GM12878 (cell line): ENCODE measurements around the gene BAAT. TPM values are rescaled to one million over a fixed set of nuclear protein-coding genes. Genes with fewer than 3 reads are reported as not detected.

ENCODE experiments used
- ATAC-seq: fragments of 200-7000 bp; cut with Tn5 transposase; 3 replicates; pipeline ENCODE4 v1.9.1; 2020; ENCODE audit warnings: mild to moderate bottlenecking, moderate library complexity
- BruUV-seq: library from RNA; stranded (reverse); fragments of 400-500 nt; replicated peaks from 2 replicates; lab custom pipeline; 2021; lab: Mats Ljungman, UMichigan
- CTCF ChIA-PET: fragments of 300-600 bp; sonication (Branson Sonifier 250); formaldehyde crosslinking; extraction: SDS; loops from one replicate; lab custom pipeline; 2021; ENCODE audit warnings: inconsistent platforms; lab: Yijun Ruan, JAX
- POLR2A ChIA-PET: fragments of 350-600 bp; formaldehyde crosslinking; extraction: SDS; loops from one replicate; lab custom pipeline; 2021; ENCODE audit warnings: inconsistent platforms; lab: Charles Lee
- RAD21 ChIA-PET: fragments of 300-600 bp; sonication (Branson Sonifier 250); formaldehyde crosslinking; loops from one replicate; lab custom pipeline; 2023; ENCODE audit warnings: antibody characterized with exemption; ENCODE audit not compliant: unreplicated experiment; lab: Charles Lee
- SMC1A ChIA-PET: fragments of 300-600 bp; sonication (Branson Sonifier 250); formaldehyde crosslinking; loops from one replicate; lab custom pipeline; 2023; ENCODE audit not compliant: unreplicated experiment, uncharacterized antibody; lab: Charles Lee
- DNase-seq: peaks from one replicate; pipeline ENCODE4 v3.0.0-alpha.2; 2011; ENCODE audit warnings: low read depth, low spot score
- FAIRE-seq: peaks from 3 replicates; lab custom pipeline; 2011; peaks lifted over from hg19 to GRCh38; lab: Jason Lieb, UNC
- H2AFZ ChIP-seq: 2 replicates; pipeline ENCODE4 v1.6.0; 2011; ENCODE audit warnings: low read depth, low read length, control low read depth; ENCODE audit not compliant: control insufficient read depth
- H3K27ac ChIP-seq: 2 replicates; pipeline ENCODE4 v1.5.1; 2011; ENCODE audit warnings: control low read depth; ENCODE audit not compliant: control insufficient read depth, insufficient read depth
- H3K27me3 ChIP-seq, 2 experiments: replicated peaks in 1 of 2; 2 replicates each; pipeline versions ENCODE4 v1.6.0 to v1.6.1; 2011; ENCODE audit warnings: low read length in 1 of 2; ENCODE audit not compliant: control insufficient read depth in 2 of 2, insufficient read depth in 2 of 2
- H3K36me3 ChIP-seq, 2 experiments: 2 replicates each; pipeline ENCODE4 v1.5.1; 2011; ENCODE audit warnings: low read length in 1 of 2; ENCODE audit not compliant: control insufficient read depth in 2 of 2, insufficient read depth in 2 of 2
- H3K4me1 ChIP-seq: 2 replicates; pipeline ENCODE4 v1.6.1; 2011; ENCODE audit warnings: mild to moderate bottlenecking, low read length, moderate library complexity, mixed read lengths; ENCODE audit not compliant: control insufficient read depth, insufficient read depth
- H3K4me2 ChIP-seq: 2 replicates; pipeline ENCODE4 v1.6.0; 2011; ENCODE audit warnings: control low read depth; ENCODE audit not compliant: control insufficient read depth, insufficient read depth
- H3K4me3 ChIP-seq: fragments of 200-600 bp; sonication (generic); 2 replicates; pipeline ENCODE4 v1.5.1; 2016
- H3K79me2 ChIP-seq: 2 replicates; pipeline ENCODE4 v1.6.0; 2011; ENCODE audit warnings: low read length; ENCODE audit not compliant: control insufficient read depth, insufficient read depth
- H3K9ac ChIP-seq: 2 replicates; pipeline ENCODE4 v1.8.0; 2011; ENCODE audit warnings: low read length, control low read depth, mixed read lengths; ENCODE audit not compliant: control insufficient read depth, insufficient read depth
- H3K9me3 ChIP-seq: replicated peaks from 3 replicates; pipeline ENCODE4 v1.5.1; 2011; ENCODE audit warnings: mild to moderate bottlenecking, low read length; ENCODE audit not compliant: control insufficient read depth, insufficient read depth
- H4K20me1 ChIP-seq: 2 replicates; pipeline ENCODE4 v1.6.0; 2011; ENCODE audit not compliant: control insufficient read depth, insufficient read depth
- BRCA1 ChIP-seq: IDR thresholded peaks from 2 replicates; pipeline ENCODE4 v1.6.1; 2011; ENCODE audit warnings: low read depth, low read length, improper control_type of control experiment
- FOXM1 ChIP-seq: IDR thresholded peaks from 2 replicates; pipeline ENCODE4 v1.6.1; 2012; ENCODE audit warnings: low read depth, mild to moderate bottlenecking, inconsistent platforms, low read length, moderate library complexity
- GATAD2B ChIP-seq: fragments of 450-650 bp; conservative IDR thresholded peaks from 2 replicates; pipeline ENCODE4 v1.6.1; 2017; ENCODE audit warnings: low read depth, mild to moderate bottlenecking, moderate library complexity
- HDAC2 ChIP-seq: fragments of 200-600 bp; sonication (generic); IDR thresholded peaks from 2 replicates; pipeline ENCODE4 v1.6.1; 2017
- HSF1 ChIP-seq: fragments of 150-350 bp; IDR thresholded peaks from 2 replicates; pipeline ENCODE4 v1.6.1; 2014; ENCODE audit warnings: mild to moderate bottlenecking, low read depth, low read length
- PAX5 ChIP-seq: IDR thresholded peaks from 2 replicates; pipeline ENCODE4 v1.6.1; 2011; ENCODE audit warnings: low read depth, low read length, borderline replicate concordance
- PKNOX1 ChIP-seq: fragments of 450-650 bp; IDR thresholded peaks from 2 replicates; pipeline ENCODE4 v1.6.1; 2016; ENCODE audit warnings: mild to moderate bottlenecking
- REST ChIP-seq: IDR thresholded peaks from 2 replicates; pipeline ENCODE4 v1.6.1; 2012; ENCODE audit warnings: mild to moderate bottlenecking, low read depth, low read length
- TCF3 ChIP-seq: IDR thresholded peaks from 2 replicates; pipeline ENCODE4 v1.6.1; 2012; ENCODE audit warnings: low read depth, mild to moderate bottlenecking, low read length, borderline replicate concordance; ENCODE audit not compliant: insufficient read depth
- ZBED1 ChIP-seq: IDR thresholded peaks from 2 replicates; pipeline ENCODE4 v1.6.1; 2016; ENCODE audit warnings: borderline replicate concordance
- ZNF207 ChIP-seq: fragments of 450-650 bp; IDR thresholded peaks from 2 replicates; pipeline ENCODE4 v1.6.1; 2014; ENCODE audit warnings: antibody characterized with exemption, mild to moderate bottlenecking, borderline replicate concordance
- ZNF274 ChIP-seq: IDR thresholded peaks from one replicate; pipeline ENCODE4 v1.8.0; 2011; ENCODE audit not compliant: insufficient read length, insufficient read depth
- WGBS: methylation state at CpG from one replicate; pipeline ENCODE4 v1.1.6; 2016; ENCODE audit warnings: low lambda C conversion rate; ENCODE audit not compliant: insufficient replicate concordance, insufficient coverage; ENCODE audit errors: missing lambda C conversion rate; 5-methylcytosine and 5-hydroxymethylcytosine counted together
- in situ Hi-C: fragments of 300-500 bp; cut with MboI; formaldehyde crosslinking; loops from 9 replicates; pipeline ENCODE4 v1.14.3; 2018; ENCODE audit warnings: mixed read lengths
- intact Hi-C: fragments of 100-400 bp; cut with micrococcal nuclease; formaldehyde crosslinking; loops from one replicate; pipeline ENCODE4 v1.14.2; 2022; ENCODE audit not compliant: unreplicated experiment
- polyA plus RNA-seq, 11 experiments: library from polyadenylated mRNA; depleted of rRNA in 4 of 11; unstranded in 6 of 11; stranded (reverse) in 5 of 11; fragments of >200 nt; fragmentation: Nextera tagmentation in 4 of 11; fragmentation: Illumina TruSeq in 1 of 11; extraction: Ambion mirVana in 4 of 11; extraction: Trizol in 1 of 11; gene quantifications; 1 replicate in 1 of 11; 2 replicates in 10 of 11; pipeline versions ENCODE4 v1.2.1 to v1.2.3, GENCODE V29; 2011 to 2016; ENCODE audit warnings: inconsistent platforms in 2 of 11, missing spikeins in 2 of 11, low read depth in 1 of 11
- total RNA-seq, 4 experiments: library from RNA; depleted of rRNA in 3 of 4; stranded (reverse); fragments of >200 nt in 3 of 4; fragmentation: Illumina TruSeq in 1 of 4; extraction: Trizol in 1 of 4; gene quantifications; 2 replicates each; pipeline versions ENCODE4 v1.2.1 to v1.2.3, GENCODE V29; 2013 to 2021

BAAT gene
- total and polyA plus RNA-seq, 10 of the 15 experiments (the other 5 are each of a cell fraction or from before 2014, with no cell fraction given) = 0.02 to 0.26 (median 0.06) TPM; not detected in 2

GRCh38 chr9:101311191-101311590 is 73.6 kb downstream of the BAAT start:
- no peak for DNase-seq
- no peaks in the 10 kb centered on the region for H3K79me2 ChIP-seq
- 5% methylated on average over 2 of the region's 2 CpGs for WGBS
- POLR2A ChIA-PET = no interaction called here
- no peak for FAIRE-seq
- ATAC-seq = no peak
- H3K36me3 ChIP-seq = no peaks in the 10 kb centered on the region
- H2AFZ ChIP-seq = no peak overlapping the region
- H3K27ac ChIP-seq = no peak overlapping the region
- H3K4me1 ChIP-seq = no peaks in the 10 kb centered on the region
- in situ Hi-C loops = no loop called here
- no peak overlapping the region for H3K9ac ChIP-seq
- intact Hi-C loops = loop anchor here (1.0 to 2.0 kb wide), 4 partner anchors 192 to 710 kb away; no protein-coding TSS in a partner anchor
- TF ChIP-seq ZNF274 = no peak
- no peak for TF ChIP-seq REST
- TF ChIP-seq TCF3 = no peak
- no peak for TF ChIP-seq GATAD2B
- TF ChIP-seq BRCA1 = no peak
- no peak for TF ChIP-seq ZNF207
- TF ChIP-seq ZBED1 = no peak
- no peak for TF ChIP-seq FOXM1
- no peak for TF ChIP-seq HDAC2
- TF ChIP-seq PKNOX1 = no peak
- TF ChIP-seq PAX5 = no peak
- no peak for TF ChIP-seq HSF1
- TF ChIP-seq, all 136 proteins: peak for 0
- H3K9me3 ChIP-seq = no peaks in the 10 kb centered on the region
- ChIA-PET CTCF (interaction anchor here (0.6 to 4.8 kb wide), 23 partner anchors 8 to 1093 kb away, joined by 3 to 56 read pairs (median 6); no protein-coding TSS in a partner anchor), SMC1A (interaction anchor here (0.7 to 2.5 kb wide), 13 partner anchors 78 to 960 kb away, joined by 3 to 18 read pairs (median 3); no protein-coding TSS in a partner anchor), RAD21 (interaction anchor here (0.9 to 1.5 kb wide), 11 partner anchors 11 to 710 kb away, joined by 3 to 32 read pairs (median 7); no protein-coding TSS in a partner anchor)
- no peak overlapping the region for H3K4me3 ChIP-seq
- H3K4me2 ChIP-seq = no peak overlapping the region
- BruUV-seq = no TSS peak
- H4K20me1 ChIP-seq = no peaks in the 10 kb centered on the region
- no peaks in the 10 kb centered on the region for H3K27me3 ChIP-seq
